Type B pancreatic cell (in vitro differentiated cells): ENCODE results near the gene KRTAP5-8. TPM values are rescaled to one million over a fixed set of nuclear protein-coding genes. Genes with fewer than 3 reads are reported as not detected.
A peak's percentile ranks its signal among the peaks of the same experiment; 100 is the strongest.
"Not testable (repeated sequence)": the region's sequence is repeated elsewhere in the genome, so short reads cannot be mapped to it uniquely, and the experiment has no call there.

Experiments used
- DNase-seq: peaks from one replicate; pipeline ENCODE4 v3.0.0; 2021; ENCODE audit warnings: mixed read lengths; ENCODE audit not compliant: unreplicated experiment; ENCODE audit errors: extremely low spot score
- H3K27ac Mint-ChIP-seq: 2 replicates; pipeline ENCODE4 v1.8.0; 2021; ENCODE audit warnings: mild to moderate bottlenecking, mixed read lengths
- H3K27me3 Mint-ChIP-seq: 2 replicates; pipeline ENCODE4 v1.8.0; 2021; ENCODE audit warnings: mixed read lengths
- H3K36me3 Mint-ChIP-seq: 2 replicates; pipeline ENCODE4 v1.8.0; 2021; ENCODE audit warnings: mixed read lengths
- H3K4me1 Mint-ChIP-seq: one replicate; pipeline ENCODE4 v1.8.0; 2021; ENCODE audit warnings: mixed read lengths; ENCODE audit not compliant: unreplicated experiment
- H3K4me3 Mint-ChIP-seq: 2 replicates; pipeline ENCODE4 v1.8.0; 2021; ENCODE audit warnings: mild to moderate bottlenecking, mixed read lengths
- H3K9me3 Mint-ChIP-seq: 2 replicates; pipeline ENCODE4 v1.8.0; 2021; ENCODE audit warnings: mixed read lengths
- total RNA-seq: library from RNA; stranded (reverse); gene quantifications from 2 replicates; pipeline ENCODE4 v1.2.1, GENCODE V29; 2021; ENCODE audit warnings: low replicate concordance
- TF ChIP-seq, protein P1 (sequence below): fragments of 200-600 bp; sonication (generic); conservative IDR thresholded peaks from 2 replicates; pipeline ENCODE4 v1.5.0; 2021; ENCODE audit warnings: antibody characterized with exemption, mild to moderate bottlenecking

The KRTAP5-8 gene
- total RNA-seq, 1 donor from 2014 or later, result not detected

DNA sequence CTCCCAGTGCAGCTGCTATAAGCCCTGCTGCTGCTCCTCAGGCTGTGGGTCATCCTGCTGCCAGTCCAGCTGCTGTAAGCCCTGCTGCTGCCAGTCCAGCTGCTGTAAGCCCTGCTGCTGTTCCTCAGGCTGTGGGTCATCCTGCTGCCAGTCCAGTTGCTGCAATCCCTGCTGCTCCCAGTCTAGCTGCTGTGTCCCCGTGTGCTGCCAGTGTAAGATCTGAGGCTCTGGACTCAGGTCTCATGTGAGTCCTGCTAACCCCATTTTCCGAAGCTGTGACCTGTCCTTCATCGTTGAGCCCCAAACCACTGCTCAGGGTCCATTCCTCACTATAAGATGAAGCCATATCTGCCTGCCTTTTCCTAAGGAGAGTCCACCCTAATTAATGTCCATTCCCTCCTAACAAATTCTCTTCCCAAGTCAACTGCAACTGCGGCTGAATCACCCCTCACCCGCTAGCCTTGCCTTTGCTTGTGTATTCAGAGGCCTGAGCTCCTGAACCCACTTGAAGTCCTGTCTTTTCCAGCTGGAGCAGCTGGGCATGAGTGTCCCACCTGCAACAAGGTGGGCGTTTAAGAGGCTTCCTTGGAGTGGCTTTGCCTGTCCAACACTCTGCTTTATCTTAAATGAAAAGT, 10.1 kb upstream of the KRTAP5-8 start:
- no peaks in the 10 kb centered on the region for H3K4me1 Mint-ChIP-seq
- no peak overlapping the region for H3K4me3 Mint-ChIP-seq
- H3K9me3 Mint-ChIP-seq, result no peaks in the 10 kb centered on the region
- H3K27ac Mint-ChIP-seq, result no peak overlapping the region
- peak; percentile 36 for DNase-seq
- no peaks in the 10 kb centered on the region for H3K36me3 Mint-ChIP-seq
- H3K27me3 Mint-ChIP-seq, result no peaks in the 10 kb centered on the region
- TF ChIP-seq, protein P1, sequence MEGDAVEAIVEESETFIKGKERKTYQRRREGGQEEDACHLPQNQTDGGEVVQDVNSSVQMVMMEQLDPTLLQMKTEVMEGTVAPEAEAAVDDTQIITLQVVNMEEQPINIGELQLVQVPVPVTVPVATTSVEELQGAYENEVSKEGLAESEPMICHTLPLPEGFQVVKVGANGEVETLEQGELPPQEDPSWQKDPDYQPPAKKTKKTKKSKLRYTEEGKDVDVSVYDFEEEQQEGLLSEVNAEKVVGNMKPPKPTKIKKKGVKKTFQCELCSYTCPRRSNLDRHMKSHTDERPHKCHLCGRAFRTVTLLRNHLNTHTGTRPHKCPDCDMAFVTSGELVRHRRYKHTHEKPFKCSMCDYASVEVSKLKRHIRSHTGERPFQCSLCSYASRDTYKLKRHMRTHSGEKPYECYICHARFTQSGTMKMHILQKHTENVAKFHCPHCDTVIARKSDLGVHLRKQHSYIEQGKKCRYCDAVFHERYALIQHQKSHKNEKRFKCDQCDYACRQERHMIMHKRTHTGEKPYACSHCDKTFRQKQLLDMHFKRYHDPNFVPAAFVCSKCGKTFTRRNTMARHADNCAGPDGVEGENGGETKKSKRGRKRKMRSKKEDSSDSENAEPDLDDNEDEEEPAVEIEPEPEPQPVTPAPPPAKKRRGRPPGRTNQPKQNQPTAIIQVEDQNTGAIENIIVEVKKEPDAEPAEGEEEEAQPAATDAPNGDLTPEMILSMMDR, result no peak

GRCh38 chr11:71530602-71531001, 7.2 kb upstream of the KRTAP5-8 start:
- H3K27ac Mint-ChIP-seq, result no peak overlapping the region
- no peak overlapping the region for H3K4me3 Mint-ChIP-seq
- TF ChIP-seq, protein P1, result no peak
- DNase-seq, result peak; percentile 29
- no peaks in the 10 kb centered on the region for H3K27me3 Mint-ChIP-seq
- H3K9me3 Mint-ChIP-seq, result no peaks in the 10 kb centered on the region
- peaks cover 4% of the 10 kb centered on the region for H3K4me1 Mint-ChIP-seq
- no peaks in the 10 kb centered on the region for H3K36me3 Mint-ChIP-seq

- Mint-ChIP-seq H3K9me3 (no peaks in the 10 kb centered on the region), H3K27ac (no peak overlapping the region), H3K4me1 (peaks cover 4% of the 10 kb centered on the region), H3K27me3 (no peaks in the 10 kb centered on the region), H3K4me3 (no peak overlapping the region), H3K36me3 (no peaks in the 10 kb centered on the region)
- peak; percentile 37 for DNase-seq
- TF ChIP-seq, protein P1, result no peak
These were observed 5.7 kb upstream of the KRTAP5-8 start for GRCh38 chr11:71532036-71532610.

- peak; percentile 32 for DNase-seq
- not testable (repeated sequence) for H3K4me1 Mint-ChIP-seq, H3K4me3 Mint-ChIP-seq, H3K27me3 Mint-ChIP-seq, H3K9me3 Mint-ChIP-seq, H3K36me3 Mint-ChIP-seq
- peak overlapping the region; percentile 26 for H3K27ac Mint-ChIP-seq
These were observed 2.9 kb upstream of the KRTAP5-8 start for GRCh38 chr11:71534711-71535608.

GRCh38 chr11:71535825-71536224, 2.0 kb upstream of the KRTAP5-8 start:
- Mint-ChIP-seq H3K4me1 (peaks cover 9% of the 10 kb centered on the region), H3K27me3 (peaks cover 3% of the 10 kb centered on the region), H3K4me3 (no peak overlapping the region), H3K9me3 (no peaks in the 10 kb centered on the region), H3K27ac (no peak overlapping the region), H3K36me3 (peaks cover 3% of the 10 kb centered on the region)
- TF ChIP-seq, protein P1, result no peak
- no peak for DNase-seq

DNA sequence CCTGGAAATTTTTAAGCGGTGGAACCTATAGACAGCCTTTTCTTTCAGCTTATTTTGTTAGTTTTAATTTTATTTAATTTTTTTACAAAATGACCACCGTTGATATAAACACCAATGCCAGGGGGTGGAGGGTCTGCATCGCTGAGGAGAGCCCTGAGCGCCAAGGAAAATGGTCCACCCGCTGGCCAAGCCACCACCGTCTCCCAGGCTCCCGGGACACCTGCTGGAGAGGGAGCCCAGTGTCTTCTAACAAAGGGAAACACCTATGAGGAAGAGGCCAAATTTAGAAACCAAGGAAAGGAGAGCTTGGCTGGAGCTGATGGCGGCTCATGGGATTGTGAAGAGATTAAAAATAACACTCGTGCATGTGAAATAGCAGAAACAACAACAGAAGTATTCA, 288 bp upstream of the KRTAP5-8 start:
- TF ChIP-seq, protein P1, result no peak
- Mint-ChIP-seq H3K27me3 (peaks cover 3% of the 10 kb centered on the region), H3K4me3 (no peak overlapping the region)

More for the DNA sequence above, 288 bp upstream of the KRTAP5-8 start:
- no peak for DNase-seq
- peaks cover 9% of the 10 kb centered on the region for H3K4me1 Mint-ChIP-seq
- no peak overlapping the region for H3K27ac Mint-ChIP-seq
- H3K9me3 Mint-ChIP-seq, result no peaks in the 10 kb centered on the region
- peaks cover 3% of the 10 kb centered on the region for H3K36me3 Mint-ChIP-seq
